SU-DHL-6 (cell line): ENCODE data around the gene PLAC1.

Experiments
- EZH2phosphoT487 ChIP-seq: fragments of 200-600 bp; sonication (generic), shearing (Covaris generic); conservative IDR thresholded peaks from 2 replicates; pipeline ENCODE4 v1.6.1; 2018; ENCODE audit warnings: mild to moderate bottlenecking, antibody characterized with exemption, low read length, moderate library complexity, mixed read lengths
- TF ChIP-seq, protein P1 (sequence below): fragments of 200-600 bp; sonication (generic); IDR thresholded peaks from one replicate; pipeline ENCODE4 v1.5.1; 2017; ENCODE audit warnings: antibody characterized with exemption, mild to moderate bottlenecking, low read length, moderate library complexity; ENCODE audit not compliant: insufficient read depth, poor library complexity, severe bottlenecking

DNA sequence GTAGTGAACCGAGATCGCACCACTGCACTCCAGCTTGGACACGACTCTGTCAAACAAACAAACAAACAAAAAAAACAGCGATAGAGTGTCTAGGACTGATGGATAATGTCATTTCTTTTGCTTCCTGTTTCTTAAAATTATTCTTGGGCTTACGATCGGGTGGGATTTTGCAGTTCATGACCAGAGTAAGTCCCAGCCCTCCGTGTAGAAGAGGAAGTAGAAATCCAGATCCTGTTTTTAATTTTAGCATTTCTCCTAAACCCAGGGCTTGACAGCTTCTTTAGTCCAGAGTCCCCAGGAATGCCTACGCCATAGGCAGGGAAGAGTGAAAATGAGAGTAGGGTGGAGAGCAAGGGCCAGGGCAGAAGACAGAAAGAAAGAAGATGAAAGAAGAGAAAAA is 104.0 kb downstream of the PLAC1 start:
- TF ChIP-seq, protein P1, sequence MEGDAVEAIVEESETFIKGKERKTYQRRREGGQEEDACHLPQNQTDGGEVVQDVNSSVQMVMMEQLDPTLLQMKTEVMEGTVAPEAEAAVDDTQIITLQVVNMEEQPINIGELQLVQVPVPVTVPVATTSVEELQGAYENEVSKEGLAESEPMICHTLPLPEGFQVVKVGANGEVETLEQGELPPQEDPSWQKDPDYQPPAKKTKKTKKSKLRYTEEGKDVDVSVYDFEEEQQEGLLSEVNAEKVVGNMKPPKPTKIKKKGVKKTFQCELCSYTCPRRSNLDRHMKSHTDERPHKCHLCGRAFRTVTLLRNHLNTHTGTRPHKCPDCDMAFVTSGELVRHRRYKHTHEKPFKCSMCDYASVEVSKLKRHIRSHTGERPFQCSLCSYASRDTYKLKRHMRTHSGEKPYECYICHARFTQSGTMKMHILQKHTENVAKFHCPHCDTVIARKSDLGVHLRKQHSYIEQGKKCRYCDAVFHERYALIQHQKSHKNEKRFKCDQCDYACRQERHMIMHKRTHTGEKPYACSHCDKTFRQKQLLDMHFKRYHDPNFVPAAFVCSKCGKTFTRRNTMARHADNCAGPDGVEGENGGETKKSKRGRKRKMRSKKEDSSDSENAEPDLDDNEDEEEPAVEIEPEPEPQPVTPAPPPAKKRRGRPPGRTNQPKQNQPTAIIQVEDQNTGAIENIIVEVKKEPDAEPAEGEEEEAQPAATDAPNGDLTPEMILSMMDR: no peak
- TF ChIP-seq EZH2phosphoT487: no peak
